Activated CD4-positive, CD25-positive, alpha-beta regulatory T cell treated with anti-CD3 and anti-CD28 coated beads, Interleukin-2, amount 50 U/mL, for 24 hours (primary cell): ENCODE results near the gene TBCCD1.
"Not testable (repeated sequence)": the region's sequence is repeated elsewhere in the genome, so short reads cannot be mapped to it uniquely, and the experiment has no call there.

ENCODE experiments used
- ATAC-seq, 2 donors: fragments of 150-1000 bp; cut with Tn5 transposase; one replicate each; pipeline ENCODE4 v1.10.0; 2021; ENCODE audit warnings: mild to moderate bottlenecking in 1 of 2, moderate library complexity in 1 of 2

The TBCCD1 gene

GRCh38 chr3:186517218-186517617 lies 49.9 kb downstream of the TBCCD1 start:
- ATAC-seq, result no peak

- ATAC-seq, result no peak
These were observed 50.5 kb downstream of the TBCCD1 start for GRCh38 chr3:186516646-186517045.

- ATAC-seq, result no peak
These were observed 52.0 kb downstream of the TBCCD1 start for GRCh38 chr3:186515125-186515524.

GRCh38 chr3:186514296-186515002 lies 52.7 kb downstream of the TBCCD1 start:
- ATAC-seq, result peak in 1 of 2 donors; percentile 27

- ATAC-seq, result no peak
These were observed 53.8 kb downstream of the TBCCD1 start for GRCh38 chr3:186513386-186513785.

- no peak for ATAC-seq
These were observed 54.4 kb downstream of the TBCCD1 start for GRCh38 chr3:186512570-186513302.

GRCh38 chr3:186511702-186512101 lies 55.4 kb downstream of the TBCCD1 start:
- ATAC-seq, result no peak

GRCh38 chr3:186511245-186511644 lies 55.9 kb downstream of the TBCCD1 start:
- ATAC-seq, result peak; percentile 70 to 75

GRCh38 chr3:186510374-186511079 lies 56.6 kb downstream of the TBCCD1 start:
- peak; percentile 27 to 36 for ATAC-seq

- no peak for ATAC-seq
These were observed 57.7 kb downstream of the TBCCD1 start for GRCh38 chr3:186509423-186509822.

- ATAC-seq, result peak; percentile 27 to 56
These were observed 60.3 kb downstream of the TBCCD1 start for GRCh38 chr3:186506857-186507256.

GRCh38 chr3:186506191-186506739 lies 60.9 kb downstream of the TBCCD1 start:
- ATAC-seq, result no peak

- ATAC-seq, result no peak
These were observed 64.0 kb downstream of the TBCCD1 start for GRCh38 chr3:186502966-186503712.

GRCh38 chr3:186502138-186502948 lies 64.8 kb downstream of the TBCCD1 start:
- peak in 1 of 2 donors; percentile 22 for ATAC-seq

GRCh38 chr3:186499949-186500348 lies 67.2 kb downstream of the TBCCD1 start:
- not testable (repeated sequence) for ATAC-seq

GRCh38 chr3:186498022-186498421 lies 69.1 kb downstream of the TBCCD1 start:
- ATAC-seq, result not testable (repeated sequence)

- no peak for ATAC-seq
These were observed 69.5 kb downstream of the TBCCD1 start for GRCh38 chr3:186497608-186498007.

- ATAC-seq, result no peak
These were observed 70.5 kb downstream of the TBCCD1 start for GRCh38 chr3:186496635-186497034.
